ENCODE data around the gene IGFBP5. TPM values are rescaled to one million over a fixed set of nuclear protein-coding genes. Genes with fewer than 3 reads are reported as not detected.

Gene IGFBP5
- polyA plus RNA-seq, 1 donor: 58.4 TPM

- Histone ChIP-seq H3K4me1 (ENCODE audit: control insufficient read depth, insufficient read depth, low read length) (peaks cover 5% of the 10 kb centered on the region), H3K4me3 (ENCODE audit: low read length) (peak overlapping the region; percentile 19), H3K27ac (ENCODE audit: low read length) (peak overlapping the region; percentile 57), H3K27me3 (ENCODE audit: control insufficient read depth, insufficient read depth, low read length) (peaks cover 80% of the 10 kb centered on the region), H3K9me3 (ENCODE audit: control insufficient read depth, low read depth, low read length) (peaks cover 2% of the 10 kb centered on the region), H3K36me3 (ENCODE audit: control insufficient read depth, insufficient read depth, low read length) (peaks cover 9% of the 10 kb centered on the region)
- 7% methylated on average over 6 of the region's 23 CpGs for WGBS (ENCODE audit: insufficient coverage, low lambda C conversion rate)
- DNase-seq: peak; percentile 62 to 72
Observed at GRCh38 chr2:216690853-216691741, 4.3 kb downstream of the IGFBP5 start.

GRCh38 chr2:216690456-216690852 is 4.9 kb downstream of the IGFBP5 start:
- H3K9me3 ChIP-seq (ENCODE audit: control insufficient read depth, low read depth, low read length): peaks cover 2% of the 10 kb centered on the region
- WGBS (ENCODE audit: insufficient coverage, low lambda C conversion rate): no CpG with 5 or more reads among the region's 6 CpGs
- no peak for DNase-seq
- peaks cover 73% of the 10 kb centered on the region for H3K27me3 ChIP-seq (ENCODE audit: control insufficient read depth, insufficient read depth, low read length)
- peaks cover 5% of the 10 kb centered on the region for H3K4me1 ChIP-seq (ENCODE audit: control insufficient read depth, insufficient read depth, low read length)
- H3K27ac ChIP-seq (ENCODE audit: low read length): no peak overlapping the region
- H3K4me3 ChIP-seq (ENCODE audit: low read length): no peak overlapping the region
- H3K36me3 ChIP-seq (ENCODE audit: control insufficient read depth, insufficient read depth, low read length): peaks cover 9% of the 10 kb centered on the region

- no CpG with 5 or more reads among the region's 3 CpGs for WGBS (ENCODE audit: insufficient coverage, low lambda C conversion rate)
- H3K27me3 ChIP-seq (ENCODE audit: control insufficient read depth, insufficient read depth, low read length): peaks cover 63% of the 10 kb centered on the region
- no peak overlapping the region for H3K27ac ChIP-seq (ENCODE audit: low read length)
- DNase-seq: no peak
- peaks cover 5% of the 10 kb centered on the region for H3K4me1 ChIP-seq (ENCODE audit: control insufficient read depth, insufficient read depth, low read length)
- H3K9me3 ChIP-seq (ENCODE audit: control insufficient read depth, low read depth, low read length): peaks cover 2% of the 10 kb centered on the region
- H3K36me3 ChIP-seq (ENCODE audit: control insufficient read depth, insufficient read depth, low read length): peaks cover 9% of the 10 kb centered on the region
- H3K4me3 ChIP-seq (ENCODE audit: low read length): no peak overlapping the region
Observed at GRCh38 chr2:216689397-216689796, 6.0 kb downstream of the IGFBP5 start.

- Histone ChIP-seq H3K4me3 (ENCODE audit: low read length) (no peak overlapping the region), H3K27me3 (ENCODE audit: control insufficient read depth, insufficient read depth, low read length) (peaks cover 57% of the 10 kb centered on the region), H3K27ac (ENCODE audit: low read length) (no peak overlapping the region), H3K36me3 (ENCODE audit: control insufficient read depth, insufficient read depth, low read length) (peaks cover 9% of the 10 kb centered on the region), H3K9me3 (ENCODE audit: control insufficient read depth, low read depth, low read length) (peaks cover 2% of the 10 kb centered on the region), H3K4me1 (ENCODE audit: control insufficient read depth, insufficient read depth, low read length) (peaks cover 2% of the 10 kb centered on the region)
- no CpG with 5 or more reads among the region's 9 CpGs for WGBS (ENCODE audit: insufficient coverage, low lambda C conversion rate)
- DNase-seq: no peak
Observed at GRCh38 chr2:216688731-216689340, 6.5 kb downstream of the IGFBP5 start.

GRCh38 chr2:216687646-216688045 is 7.7 kb downstream of the IGFBP5 start:
- Histone ChIP-seq H3K4me3 (ENCODE audit: low read length) (no peak overlapping the region), H3K4me1 (ENCODE audit: control insufficient read depth, insufficient read depth, low read length) (no peaks in the 10 kb centered on the region), H3K36me3 (ENCODE audit: control insufficient read depth, insufficient read depth, low read length) (peaks cover 9% of the 10 kb centered on the region), H3K27ac (ENCODE audit: low read length) (no peak overlapping the region), H3K9me3 (ENCODE audit: control insufficient read depth, low read depth, low read length) (peaks cover 2% of the 10 kb centered on the region), H3K27me3 (ENCODE audit: control insufficient read depth, insufficient read depth, low read length) (peaks cover 49% of the 10 kb centered on the region)
- 20% methylated on average over 1 of the region's 4 CpGs for WGBS (ENCODE audit: insufficient coverage, low lambda C conversion rate)
- DNase-seq: no peak

- peaks cover 9% of the 10 kb centered on the region for H3K36me3 ChIP-seq (ENCODE audit: control insufficient read depth, insufficient read depth, low read length)
- no peaks in the 10 kb centered on the region for H3K4me1 ChIP-seq (ENCODE audit: control insufficient read depth, insufficient read depth, low read length)
- peaks cover 2% of the 10 kb centered on the region for H3K9me3 ChIP-seq (ENCODE audit: control insufficient read depth, low read depth, low read length)
- peaks cover 43% of the 10 kb centered on the region for H3K27me3 ChIP-seq (ENCODE audit: control insufficient read depth, insufficient read depth, low read length)
- H3K27ac ChIP-seq (ENCODE audit: low read length): no peak overlapping the region
- no peak for DNase-seq
- H3K4me3 ChIP-seq (ENCODE audit: low read length): no peak overlapping the region
- no CpG with 5 or more reads among the region's 5 CpGs for WGBS (ENCODE audit: insufficient coverage, low lambda C conversion rate)
Observed at GRCh38 chr2:216687111-216687510, 8.2 kb downstream of the IGFBP5 start.

- Histone ChIP-seq H3K36me3 (ENCODE audit: control insufficient read depth, insufficient read depth, low read length) (peaks cover 11% of the 10 kb centered on the region), H3K4me1 (ENCODE audit: control insufficient read depth, insufficient read depth, low read length) (no peaks in the 10 kb centered on the region), H3K4me3 (ENCODE audit: low read length) (no peak overlapping the region), H3K9me3 (ENCODE audit: control insufficient read depth, low read depth, low read length) (no peaks in the 10 kb centered on the region), H3K27ac (ENCODE audit: low read length) (no peak overlapping the region), H3K27me3 (ENCODE audit: control insufficient read depth, insufficient read depth, low read length) (peaks cover 29% of the 10 kb centered on the region)
- no CpG with 5 or more reads among the region's 5 CpGs for WGBS (ENCODE audit: insufficient coverage, low lambda C conversion rate)
- DNase-seq: no peak
Observed at GRCh38 chr2:216685327-216685875, 9.9 kb downstream of the IGFBP5 start.

- no peak for DNase-seq
- WGBS (ENCODE audit: insufficient coverage, low lambda C conversion rate): no CpG with 5 or more reads among the region's 3 CpGs
- H3K36me3 ChIP-seq (ENCODE audit: control insufficient read depth, insufficient read depth, low read length): peaks cover 10% of the 10 kb centered on the region
- no peak overlapping the region for H3K27ac ChIP-seq (ENCODE audit: low read length)
- H3K4me3 ChIP-seq (ENCODE audit: low read length): no peak overlapping the region
- H3K27me3 ChIP-seq (ENCODE audit: control insufficient read depth, insufficient read depth, low read length): peaks cover 15% of the 10 kb centered on the region
- H3K4me1 ChIP-seq (ENCODE audit: control insufficient read depth, insufficient read depth, low read length): no peaks in the 10 kb centered on the region
- no peaks in the 10 kb centered on the region for H3K9me3 ChIP-seq (ENCODE audit: control insufficient read depth, low read depth, low read length)
Observed at GRCh38 chr2:216683846-216684245, 11.5 kb downstream of the IGFBP5 start.

GRCh38 chr2:216681683-216682082 is 13.7 kb downstream of the IGFBP5 start:
- H3K27ac ChIP-seq (ENCODE audit: low read length): no peak overlapping the region
- H3K4me1 ChIP-seq (ENCODE audit: control insufficient read depth, insufficient read depth, low read length): no peaks in the 10 kb centered on the region
- peaks cover 15% of the 10 kb centered on the region for H3K36me3 ChIP-seq (ENCODE audit: control insufficient read depth, insufficient read depth, low read length)
- H3K27me3 ChIP-seq (ENCODE audit: control insufficient read depth, insufficient read depth, low read length): peaks cover under 1% of the 10 kb centered on the region
- no CpG with 5 or more reads among the region's 2 CpGs for whole genome bisulfite sequencing (ENCODE audit: insufficient coverage, low lambda C conversion rate)
- H3K4me3 ChIP-seq (ENCODE audit: low read length): no peak overlapping the region
- no peaks in the 10 kb centered on the region for H3K9me3 ChIP-seq (ENCODE audit: control insufficient read depth, low read depth, low read length)
- no peak for DNase-seq

GRCh38 chr2:216680951-216681629 is 14.3 kb downstream of the IGFBP5 start:
- Histone ChIP-seq H3K9me3 (ENCODE audit: control insufficient read depth, low read depth, low read length) (no peaks in the 10 kb centered on the region), H3K36me3 (ENCODE audit: control insufficient read depth, insufficient read depth, low read length) (peaks cover 15% of the 10 kb centered on the region), H3K4me1 (ENCODE audit: control insufficient read depth, insufficient read depth, low read length) (no peaks in the 10 kb centered on the region), H3K27ac (ENCODE audit: low read length) (no peak overlapping the region), H3K4me3 (ENCODE audit: low read length) (no peak overlapping the region), H3K27me3 (ENCODE audit: control insufficient read depth, insufficient read depth, low read length) (no peaks in the 10 kb centered on the region)
- WGBS (ENCODE audit: insufficient coverage, low lambda C conversion rate): no CpG with 5 or more reads among the region's 10 CpGs
- DNase-seq: no peak

Measured in large intestine (tissue), 3 donors.